Activated naive CD4-positive, alpha-beta T cell treated with anti-CD3 and anti-CD28 coated beads, Interleukin-2, amount 50 U/mL, for 24 hours (primary cell): ENCODE measurements around the gene DSCAM.

Source experiments
- H3K27ac Mint-ChIP-seq: one replicate; pipeline ENCODE4 v1.8.0; 2021; ENCODE audit warnings: mild to moderate bottlenecking, mixed read lengths
- H3K27me3 Mint-ChIP-seq: one replicate; pipeline ENCODE4 v1.8.0; 2021; ENCODE audit warnings: mixed read lengths
- H3K36me3 Mint-ChIP-seq: one replicate; pipeline ENCODE4 v1.8.0; 2021; ENCODE audit warnings: mixed read lengths
- H3K4me1 Mint-ChIP-seq: one replicate; pipeline ENCODE4 v1.8.0; 2021; ENCODE audit warnings: mixed read lengths
- H3K4me3 Mint-ChIP-seq: one replicate; pipeline ENCODE4 v1.8.0; 2021; ENCODE audit warnings: mild to moderate bottlenecking, mixed read lengths
- H3K9me3 Mint-ChIP-seq: one replicate; pipeline ENCODE4 v1.8.0; 2021; ENCODE audit warnings: mixed read lengths

Gene DSCAM

GRCh38 chr21:40504825-40505224 is 342.1 kb downstream of the DSCAM start:
- Mint-ChIP-seq H3K4me3 (no peak overlapping the region), H3K9me3 (no peaks in the 10 kb centered on the region), H3K27me3 (no peaks in the 10 kb centered on the region), H3K36me3 (no peaks in the 10 kb centered on the region), H3K27ac (no peak overlapping the region), H3K4me1 (no peaks in the 10 kb centered on the region)

DNA sequence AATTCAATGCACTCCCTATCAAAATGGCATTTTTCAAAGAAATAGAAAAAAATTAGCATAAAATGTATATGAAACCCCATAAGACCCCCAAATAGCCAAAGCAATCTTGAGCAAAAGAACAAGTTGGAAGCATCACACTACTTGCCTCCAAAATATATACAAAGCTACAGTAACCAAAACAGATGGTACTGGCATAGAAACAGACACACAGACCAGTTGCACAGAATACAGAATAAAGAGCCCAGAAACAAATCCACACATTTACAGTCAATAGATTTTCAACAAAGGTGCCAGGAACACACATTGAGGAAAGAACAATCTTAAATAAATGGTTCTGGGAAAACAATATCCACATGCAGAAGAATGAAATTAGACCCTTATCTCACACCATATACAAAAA is 350.8 kb downstream of the DSCAM start:
- Mint-ChIP-seq H3K36me3 (peaks cover 7% of the 10 kb centered on the region), H3K9me3 (peaks cover 14% of the 10 kb centered on the region), H3K27ac (no peak overlapping the region)

DNA sequence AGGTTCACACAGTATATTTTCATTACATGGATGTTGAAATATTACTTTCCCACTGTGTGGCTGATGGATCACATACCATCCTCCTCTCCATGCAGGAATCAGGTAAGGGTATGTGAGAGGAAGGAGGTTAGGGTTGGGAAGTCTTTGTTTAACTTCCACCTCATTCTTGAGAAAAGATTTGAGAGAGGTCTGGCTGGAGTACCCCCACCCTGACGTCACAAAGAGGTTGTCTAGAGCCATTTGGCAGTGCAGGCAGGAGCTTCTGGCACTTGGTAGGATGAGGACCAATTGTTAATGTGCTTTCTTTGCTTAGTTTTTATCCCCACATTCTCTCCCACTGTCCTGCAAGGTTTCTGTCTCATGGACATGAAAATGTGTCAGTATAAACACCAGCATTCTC is 356.6 kb downstream of the DSCAM start:
- Mint-ChIP-seq H3K36me3 (peaks cover 8% of the 10 kb centered on the region), H3K27me3 (peaks cover 3% of the 10 kb centered on the region), H3K4me1 (no peaks in the 10 kb centered on the region), H3K27ac (no peak overlapping the region), H3K4me3 (no peak overlapping the region), H3K9me3 (peaks cover 15% of the 10 kb centered on the region)

More for the DNA sequence above, 350.8 kb downstream of the DSCAM start:
- Mint-ChIP-seq H3K27me3 (no peaks in the 10 kb centered on the region), H3K4me1 (no peaks in the 10 kb centered on the region), H3K4me3 (no peak overlapping the region)

DNA sequence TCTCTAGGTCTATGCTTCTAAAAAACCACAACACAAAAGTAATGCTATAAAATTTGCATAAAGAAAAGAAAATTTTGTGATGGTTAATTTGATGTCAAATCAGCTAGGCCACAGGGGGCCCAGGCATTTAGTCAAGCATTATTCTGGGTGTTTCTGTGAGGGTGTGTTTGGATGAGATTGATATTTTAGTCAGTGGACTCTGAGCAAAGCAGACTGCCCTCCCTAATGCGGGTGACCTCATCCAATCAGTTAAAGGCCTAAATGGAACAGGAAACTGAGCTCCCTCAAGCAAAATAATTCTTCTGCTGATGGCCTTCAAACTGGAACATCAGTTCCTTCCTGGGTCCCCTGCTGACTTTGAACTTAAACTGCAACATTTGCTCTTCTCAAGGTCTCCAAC is 358.0 kb downstream of the DSCAM start:
- Mint-ChIP-seq H3K4me3 (no peak overlapping the region), H3K27ac (no peak overlapping the region), H3K4me1 (no peaks in the 10 kb centered on the region)

GRCh38 chr21:40481764-40482163 is 365.2 kb downstream of the DSCAM start:
- Mint-ChIP-seq H3K4me1 (no peaks in the 10 kb centered on the region), H3K9me3 (peaks cover 7% of the 10 kb centered on the region), H3K27me3 (peaks cover under 1% of the 10 kb centered on the region), H3K36me3 (no peaks in the 10 kb centered on the region), H3K4me3 (no peak overlapping the region), H3K27ac (no peak overlapping the region)

More for the DNA sequence above, 358.0 kb downstream of the DSCAM start:
- Mint-ChIP-seq H3K9me3 (peaks cover 15% of the 10 kb centered on the region), H3K27me3 (peaks cover 3% of the 10 kb centered on the region), H3K36me3 (peaks cover 8% of the 10 kb centered on the region)

GRCh38 chr21:40474513-40474912 is 372.4 kb downstream of the DSCAM start:
- H3K4me1 Mint-ChIP-seq = no peaks in the 10 kb centered on the region
- H3K4me3 Mint-ChIP-seq = no peak overlapping the region
- no peaks in the 10 kb centered on the region for H3K36me3 Mint-ChIP-seq
- no peaks in the 10 kb centered on the region for H3K27me3 Mint-ChIP-seq
- peaks cover 7% of the 10 kb centered on the region for H3K9me3 Mint-ChIP-seq
- H3K27ac Mint-ChIP-seq = no peak overlapping the region

- H3K27ac Mint-ChIP-seq = no peak overlapping the region
- H3K36me3 Mint-ChIP-seq = no peaks in the 10 kb centered on the region
- H3K4me1 Mint-ChIP-seq = no peaks in the 10 kb centered on the region
- H3K9me3 Mint-ChIP-seq = no peaks in the 10 kb centered on the region
- no peak overlapping the region for H3K4me3 Mint-ChIP-seq
- H3K27me3 Mint-ChIP-seq = no peaks in the 10 kb centered on the region
Measured at GRCh38 chr21:40472013-40472412, 374.9 kb downstream of the DSCAM start.

- no peaks in the 10 kb centered on the region for H3K4me1 Mint-ChIP-seq
Measured at GRCh38 chr21:40471103-40471502, 375.9 kb downstream of the DSCAM start.

DNA sequence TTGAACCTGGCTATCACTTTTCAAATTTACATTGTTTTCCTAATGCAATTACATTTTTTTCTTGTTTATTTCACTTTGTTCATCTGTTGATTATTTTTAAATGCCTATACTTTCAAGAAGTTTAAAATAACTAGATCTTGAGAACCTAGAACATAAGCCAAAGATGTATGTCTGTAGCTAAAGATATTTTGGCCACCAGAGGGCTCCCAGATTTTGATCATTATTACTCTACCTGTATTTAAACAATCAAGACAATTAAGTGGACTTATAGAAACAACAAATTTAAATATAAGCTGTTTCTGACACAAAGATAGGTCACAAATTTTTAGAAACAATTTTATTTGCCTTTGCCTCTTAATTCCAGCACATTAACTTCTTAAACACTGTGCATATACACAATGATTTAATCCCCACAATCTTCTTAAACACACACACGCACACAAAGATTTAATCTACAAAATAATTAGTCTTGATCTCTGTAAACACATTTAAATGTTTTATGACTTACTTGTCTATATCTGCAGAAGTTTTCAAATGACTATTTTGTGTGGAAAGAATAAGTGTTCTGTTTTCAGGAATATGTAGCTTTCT is 380.0 kb downstream of the DSCAM start:
- H3K4me1 Mint-ChIP-seq = no peaks in the 10 kb centered on the region
- no peak overlapping the region for H3K4me3 Mint-ChIP-seq
- H3K9me3 Mint-ChIP-seq = peaks cover 7% of the 10 kb centered on the region
- H3K36me3 Mint-ChIP-seq = no peaks in the 10 kb centered on the region
- H3K27ac Mint-ChIP-seq = no peak overlapping the region
- no peaks in the 10 kb centered on the region for H3K27me3 Mint-ChIP-seq

More at GRCh38 chr21:40471103-40471502, 375.9 kb downstream of the DSCAM start:
- H3K36me3 Mint-ChIP-seq = no peaks in the 10 kb centered on the region
- no peak overlapping the region for H3K4me3 Mint-ChIP-seq
- no peaks in the 10 kb centered on the region for H3K9me3 Mint-ChIP-seq
- no peak overlapping the region for H3K27ac Mint-ChIP-seq
- no peaks in the 10 kb centered on the region for H3K27me3 Mint-ChIP-seq

GRCh38 chr21:40465382-40465781 is 381.6 kb downstream of the DSCAM start:
- Mint-ChIP-seq H3K4me3 (no peak overlapping the region), H3K9me3 (peaks cover 7% of the 10 kb centered on the region), H3K27ac (no peak overlapping the region), H3K4me1 (no peaks in the 10 kb centered on the region), H3K27me3 (no peaks in the 10 kb centered on the region), H3K36me3 (no peaks in the 10 kb centered on the region)

GRCh38 chr21:40463176-40463575 is 383.8 kb downstream of the DSCAM start:
- Mint-ChIP-seq H3K4me3 (no peak overlapping the region), H3K9me3 (peaks cover 13% of the 10 kb centered on the region), H3K36me3 (no peaks in the 10 kb centered on the region), H3K4me1 (no peaks in the 10 kb centered on the region), H3K27ac (no peak overlapping the region), H3K27me3 (peaks cover 2% of the 10 kb centered on the region)

GRCh38 chr21:40461008-40461407 is 385.9 kb downstream of the DSCAM start:
- H3K9me3 Mint-ChIP-seq = peaks cover 17% of the 10 kb centered on the region
- H3K27me3 Mint-ChIP-seq = peaks cover 2% of the 10 kb centered on the region
- no peak overlapping the region for H3K27ac Mint-ChIP-seq

GRCh38 chr21:40457741-40458140 is 389.2 kb downstream of the DSCAM start:
- Mint-ChIP-seq H3K36me3 (no peaks in the 10 kb centered on the region), H3K4me1 (no peaks in the 10 kb centered on the region), H3K27ac (no peak overlapping the region), H3K4me3 (no peak overlapping the region), H3K27me3 (peaks cover 6% of the 10 kb centered on the region), H3K9me3 (peaks cover 9% of the 10 kb centered on the region)

More at GRCh38 chr21:40461008-40461407, 385.9 kb downstream of the DSCAM start:
- H3K36me3 Mint-ChIP-seq = no peaks in the 10 kb centered on the region
- H3K4me1 Mint-ChIP-seq = no peaks in the 10 kb centered on the region
- no peak overlapping the region for H3K4me3 Mint-ChIP-seq

GRCh38 chr21:40454057-40454456 is 392.9 kb downstream of the DSCAM start:
- Mint-ChIP-seq H3K27ac (no peak overlapping the region), H3K27me3 (peaks cover 5% of the 10 kb centered on the region), H3K36me3 (no peaks in the 10 kb centered on the region), H3K9me3 (peaks cover 9% of the 10 kb centered on the region), H3K4me3 (no peak overlapping the region), H3K4me1 (no peaks in the 10 kb centered on the region)

GRCh38 chr21:40453183-40453582 is 393.8 kb downstream of the DSCAM start:
- peaks cover 3% of the 10 kb centered on the region for H3K9me3 Mint-ChIP-seq
- H3K4me1 Mint-ChIP-seq = no peaks in the 10 kb centered on the region
- peaks cover 5% of the 10 kb centered on the region for H3K27me3 Mint-ChIP-seq
- H3K27ac Mint-ChIP-seq = no peak overlapping the region
- no peak overlapping the region for H3K4me3 Mint-ChIP-seq
- H3K36me3 Mint-ChIP-seq = no peaks in the 10 kb centered on the region

- Mint-ChIP-seq H3K27me3 (peaks cover 5% of the 10 kb centered on the region), H3K27ac (no peak overlapping the region), H3K4me3 (no peak overlapping the region), H3K9me3 (no peaks in the 10 kb centered on the region), H3K36me3 (no peaks in the 10 kb centered on the region), H3K4me1 (no peaks in the 10 kb centered on the region)
Measured at GRCh38 chr21:40452548-40452947, 394.4 kb downstream of the DSCAM start.

- Mint-ChIP-seq H3K27ac (no peak overlapping the region), H3K27me3 (no peaks in the 10 kb centered on the region), H3K4me3 (no peak overlapping the region), H3K4me1 (no peaks in the 10 kb centered on the region), H3K9me3 (no peaks in the 10 kb centered on the region), H3K36me3 (no peaks in the 10 kb centered on the region)
Measured at GRCh38 chr21:40447016-40447415, 399.9 kb downstream of the DSCAM start.
